OCI-LY1 (cell line): ENCODE results near the gene CD84.

ENCODE experiments used
- EZH2 ChIP-seq: fragments of 200-600 bp; sonication (generic), shearing (Covaris generic); IDR thresholded peaks from 2 replicates; pipeline ENCODE4 v1.8.0; 2017; ENCODE audit warnings: borderline replicate concordance, mixed run types, mild to moderate bottlenecking, antibody characterized with exemption, low read length, moderate library complexity, mixed read lengths
- TF ChIP-seq, protein P1 (sequence below): fragments of 200-600 bp; sonication (generic), shearing (Covaris generic); IDR thresholded peaks from 2 replicates; pipeline ENCODE4 v1.5.1; 2017; ENCODE audit warnings: mild to moderate bottlenecking, antibody characterized with exemption, low read length, moderate library complexity, mixed read lengths

GRCh38 chr1:160619742-160620277, 40.5 kb upstream of the CD84 start:
- TF ChIP-seq, protein P1, sequence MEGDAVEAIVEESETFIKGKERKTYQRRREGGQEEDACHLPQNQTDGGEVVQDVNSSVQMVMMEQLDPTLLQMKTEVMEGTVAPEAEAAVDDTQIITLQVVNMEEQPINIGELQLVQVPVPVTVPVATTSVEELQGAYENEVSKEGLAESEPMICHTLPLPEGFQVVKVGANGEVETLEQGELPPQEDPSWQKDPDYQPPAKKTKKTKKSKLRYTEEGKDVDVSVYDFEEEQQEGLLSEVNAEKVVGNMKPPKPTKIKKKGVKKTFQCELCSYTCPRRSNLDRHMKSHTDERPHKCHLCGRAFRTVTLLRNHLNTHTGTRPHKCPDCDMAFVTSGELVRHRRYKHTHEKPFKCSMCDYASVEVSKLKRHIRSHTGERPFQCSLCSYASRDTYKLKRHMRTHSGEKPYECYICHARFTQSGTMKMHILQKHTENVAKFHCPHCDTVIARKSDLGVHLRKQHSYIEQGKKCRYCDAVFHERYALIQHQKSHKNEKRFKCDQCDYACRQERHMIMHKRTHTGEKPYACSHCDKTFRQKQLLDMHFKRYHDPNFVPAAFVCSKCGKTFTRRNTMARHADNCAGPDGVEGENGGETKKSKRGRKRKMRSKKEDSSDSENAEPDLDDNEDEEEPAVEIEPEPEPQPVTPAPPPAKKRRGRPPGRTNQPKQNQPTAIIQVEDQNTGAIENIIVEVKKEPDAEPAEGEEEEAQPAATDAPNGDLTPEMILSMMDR = no peak
- TF ChIP-seq EZH2 = no peak
